ENCODE measurements around the gene WNK2. TPM values are rescaled to one million over a fixed set of nuclear protein-coding genes. Genes with fewer than 3 reads are reported as not detected.

The WNK2 gene
- total RNA-seq, 1 experiment from 2014 or later: 0.07 TPM

DNA sequence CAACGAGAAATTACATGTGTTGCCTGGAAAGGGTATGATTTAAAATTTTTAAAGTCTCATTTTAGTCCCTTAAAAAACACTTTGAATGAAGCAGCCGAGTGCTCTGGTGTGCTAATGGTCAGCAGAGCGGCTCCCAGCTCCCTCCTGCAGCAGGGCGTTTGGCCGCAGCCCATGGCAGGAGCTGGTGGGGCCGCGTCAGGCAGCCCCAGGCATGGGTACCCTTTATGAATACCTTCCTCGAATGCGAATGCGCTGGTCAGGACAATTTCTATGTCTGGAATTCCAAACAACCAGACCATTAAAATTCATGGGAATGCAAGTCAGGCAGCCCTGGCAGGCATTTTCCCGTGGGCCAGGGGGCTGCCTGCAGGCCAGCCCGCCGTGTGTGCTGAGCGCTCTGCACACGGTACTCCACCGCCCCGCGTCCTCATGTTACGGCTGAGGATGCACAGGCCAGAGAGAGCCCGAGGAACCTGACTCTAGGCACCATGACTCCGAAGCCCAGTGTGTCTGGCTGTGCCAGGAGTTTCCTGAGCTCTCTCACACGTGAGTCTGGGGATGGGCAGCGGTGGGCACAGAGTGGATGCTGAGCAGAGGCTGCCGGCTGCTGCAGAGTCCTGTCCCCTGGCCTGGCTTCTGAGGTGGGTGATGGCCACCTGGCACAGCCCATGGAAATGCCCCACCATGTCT lies 123.7 kb downstream of the WNK2 start:
- intact Hi-C loops (cut with micrococcal nuclease): loop anchor here (10.0 kb wide), 1 partner anchor 303 kb away; no protein-coding TSS in a partner anchor
- BruUV-seq (replicated peaks): no TSS peak
- no peak overlapping the region for H3K4me3 Mint-ChIP-seq (ENCODE audit: unreplicated experiment)
- H3K4me1 Mint-ChIP-seq (ENCODE audit: insufficient read depth, unreplicated experiment): peaks cover 2% of the 10 kb centered on the region
- no peaks in the 10 kb centered on the region for H3K9me3 Mint-ChIP-seq (ENCODE audit: unreplicated experiment)
- no peak overlapping the region for H3K27ac Mint-ChIP-seq (ENCODE audit: low read depth, unreplicated experiment)
- ChIA-PET CTCF (interaction anchor here (0.6 to 1.1 kb wide), 3 partner anchors 9 to 304 kb away, joined by 3 to 7 read pairs (median 4); no protein-coding TSS in a partner anchor), POLR2A (no interaction called here)
- TF ChIP-seq, protein P1, sequence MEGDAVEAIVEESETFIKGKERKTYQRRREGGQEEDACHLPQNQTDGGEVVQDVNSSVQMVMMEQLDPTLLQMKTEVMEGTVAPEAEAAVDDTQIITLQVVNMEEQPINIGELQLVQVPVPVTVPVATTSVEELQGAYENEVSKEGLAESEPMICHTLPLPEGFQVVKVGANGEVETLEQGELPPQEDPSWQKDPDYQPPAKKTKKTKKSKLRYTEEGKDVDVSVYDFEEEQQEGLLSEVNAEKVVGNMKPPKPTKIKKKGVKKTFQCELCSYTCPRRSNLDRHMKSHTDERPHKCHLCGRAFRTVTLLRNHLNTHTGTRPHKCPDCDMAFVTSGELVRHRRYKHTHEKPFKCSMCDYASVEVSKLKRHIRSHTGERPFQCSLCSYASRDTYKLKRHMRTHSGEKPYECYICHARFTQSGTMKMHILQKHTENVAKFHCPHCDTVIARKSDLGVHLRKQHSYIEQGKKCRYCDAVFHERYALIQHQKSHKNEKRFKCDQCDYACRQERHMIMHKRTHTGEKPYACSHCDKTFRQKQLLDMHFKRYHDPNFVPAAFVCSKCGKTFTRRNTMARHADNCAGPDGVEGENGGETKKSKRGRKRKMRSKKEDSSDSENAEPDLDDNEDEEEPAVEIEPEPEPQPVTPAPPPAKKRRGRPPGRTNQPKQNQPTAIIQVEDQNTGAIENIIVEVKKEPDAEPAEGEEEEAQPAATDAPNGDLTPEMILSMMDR (IDR thresholded peaks at IDR 0.05; ENCODE audit: unreplicated experiment): no peak
- H3K27me3 Mint-ChIP-seq (ENCODE audit: insufficient read depth, unreplicated experiment): peaks cover 30% of the 10 kb centered on the region
- no peak for DNase-seq (ENCODE audit: unreplicated experiment)
- H3K36me3 Mint-ChIP-seq (ENCODE audit: insufficient read depth, unreplicated experiment): no peaks in the 10 kb centered on the region

DNA sequence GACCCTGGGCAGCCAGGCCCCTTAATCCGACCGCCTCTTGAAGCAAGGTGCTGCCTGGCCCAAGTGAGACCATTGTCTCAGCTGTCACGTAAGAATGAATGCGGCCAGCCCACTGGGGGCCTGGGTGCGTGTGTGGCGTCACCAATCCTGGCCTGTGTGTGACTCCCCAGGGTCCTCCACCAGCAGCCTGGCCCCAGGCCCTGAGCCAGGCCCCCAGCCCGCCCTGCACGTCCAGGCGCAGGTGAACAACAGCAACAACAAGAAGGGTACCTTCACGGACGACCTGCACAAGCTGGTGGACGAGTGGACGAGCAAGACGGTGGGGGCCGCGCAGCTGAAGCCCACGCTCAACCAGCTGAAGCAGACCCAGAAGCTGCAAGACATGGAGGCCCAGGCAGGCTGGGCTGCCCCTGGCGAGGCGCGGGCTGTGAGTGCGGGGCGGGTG lies 124.2 kb downstream of the WNK2 start:
- no peak overlapping the region for H3K27ac Mint-ChIP-seq (ENCODE audit: low read depth, unreplicated experiment)
- intact Hi-C loops (cut with micrococcal nuclease): loop anchor here (10.0 kb wide), 1 partner anchor 303 kb away; no protein-coding TSS in a partner anchor
- no peaks in the 10 kb centered on the region for H3K36me3 Mint-ChIP-seq (ENCODE audit: insufficient read depth, unreplicated experiment)
- ChIA-PET CTCF (interaction anchor here (1.1 kb wide), 1 partner anchor 199 kb away, joined by 4 read pairs; no protein-coding TSS in a partner anchor), POLR2A (no interaction called here)
- peaks cover 30% of the 10 kb centered on the region for H3K27me3 Mint-ChIP-seq (ENCODE audit: insufficient read depth, unreplicated experiment)
- no peak for DNase-seq (ENCODE audit: unreplicated experiment)
- H3K4me1 Mint-ChIP-seq (ENCODE audit: insufficient read depth, unreplicated experiment): peaks cover 8% of the 10 kb centered on the region
- H3K4me3 Mint-ChIP-seq (ENCODE audit: unreplicated experiment): no peak overlapping the region
- TF ChIP-seq, protein P1 (IDR thresholded peaks at IDR 0.05; ENCODE audit: unreplicated experiment): no peak
- BruUV-seq (replicated peaks): no TSS peak
- H3K9me3 Mint-ChIP-seq (ENCODE audit: unreplicated experiment): no peaks in the 10 kb centered on the region

DNA sequence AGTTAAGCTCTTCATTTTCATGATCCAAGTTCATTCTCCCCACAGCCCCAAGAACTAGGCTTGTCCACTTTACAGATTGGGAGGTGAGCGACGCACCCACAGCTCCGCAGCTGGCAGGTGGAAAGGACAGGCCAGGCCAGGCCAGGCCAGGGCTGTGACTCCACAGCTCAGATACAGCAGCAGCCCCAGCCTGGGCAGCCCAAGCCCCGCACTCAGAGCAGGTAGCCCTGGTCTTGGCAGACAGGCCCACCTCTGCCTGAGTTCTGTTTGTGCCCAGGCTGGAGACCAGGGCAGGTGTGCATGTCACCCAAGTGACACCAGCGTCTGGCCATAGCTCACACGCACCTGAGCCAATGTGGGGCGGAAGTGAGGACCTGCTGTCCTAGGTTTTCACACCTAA lies 124.7 kb downstream of the WNK2 start:
- ChIA-PET POLR2A (no interaction called here), CTCF (interaction anchor here (1.1 kb wide), 1 partner anchor 200 kb away, joined by 4 read pairs; no protein-coding TSS in a partner anchor)
- peaks cover 11% of the 10 kb centered on the region for H3K4me1 Mint-ChIP-seq (ENCODE audit: insufficient read depth, unreplicated experiment)
- BruUV-seq (replicated peaks): no TSS peak
- intact Hi-C loops (cut with micrococcal nuclease): loop anchor here (10.0 kb wide), 1 partner anchor 304 kb away; no protein-coding TSS in a partner anchor
- H3K27me3 Mint-ChIP-seq (ENCODE audit: insufficient read depth, unreplicated experiment): peaks cover 30% of the 10 kb centered on the region
- DNase-seq (ENCODE audit: unreplicated experiment): no peak
- H3K9me3 Mint-ChIP-seq (ENCODE audit: unreplicated experiment): no peaks in the 10 kb centered on the region
- no peaks in the 10 kb centered on the region for H3K36me3 Mint-ChIP-seq (ENCODE audit: insufficient read depth, unreplicated experiment)
- no peak overlapping the region for H3K27ac Mint-ChIP-seq (ENCODE audit: low read depth, unreplicated experiment)
- TF ChIP-seq, protein P1 (IDR thresholded peaks at IDR 0.05; ENCODE audit: unreplicated experiment): no peak
- no peak overlapping the region for H3K4me3 Mint-ChIP-seq (ENCODE audit: unreplicated experiment)

DNA sequence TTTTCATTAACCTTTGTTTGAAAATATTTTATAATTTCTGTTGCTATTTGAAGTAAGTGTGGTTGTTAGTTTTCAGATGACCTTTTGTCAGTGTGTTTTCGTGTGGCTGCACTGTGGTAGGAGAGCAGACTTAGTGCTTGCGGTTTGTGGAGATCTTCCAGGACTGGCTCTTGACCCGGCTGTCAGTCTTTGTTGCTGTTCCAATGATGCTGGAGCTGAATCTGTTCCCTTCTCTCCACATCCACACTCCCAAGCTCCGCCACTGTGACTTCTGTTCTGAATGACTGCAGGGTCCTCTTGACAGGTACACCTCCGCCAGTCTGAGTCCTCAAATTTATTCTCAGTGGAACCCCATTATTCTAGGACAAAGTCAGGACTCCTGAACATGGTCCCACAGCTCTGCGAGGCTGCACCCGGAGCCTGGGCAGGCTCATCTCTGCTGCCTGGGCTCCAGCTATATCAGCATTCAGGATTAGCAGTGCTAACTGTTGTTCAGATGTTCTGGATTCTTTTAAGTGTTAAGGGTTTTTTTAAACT lies 126.0 kb downstream of the WNK2 start:
- Mint-ChIP-seq H3K9me3 (ENCODE audit: unreplicated experiment) (no peaks in the 10 kb centered on the region), H3K36me3 (ENCODE audit: insufficient read depth, unreplicated experiment) (no peaks in the 10 kb centered on the region), H3K27ac (ENCODE audit: low read depth, unreplicated experiment) (no peak overlapping the region), H3K27me3 (ENCODE audit: insufficient read depth, unreplicated experiment) (peaks cover 32% of the 10 kb centered on the region), H3K4me1 (ENCODE audit: insufficient read depth, unreplicated experiment) (peaks cover 11% of the 10 kb centered on the region), H3K4me3 (ENCODE audit: unreplicated experiment) (no peak overlapping the region)
- CTCF ChIA-PET: interaction anchor here (0.7 kb wide), 1 partner anchor 41 kb away, joined by 4 read pairs; no protein-coding TSS in a partner anchor
- BruUV-seq (replicated peaks): no TSS peak
- DNase-seq (ENCODE audit: unreplicated experiment): no peak
- intact Hi-C loops (cut with micrococcal nuclease): loop anchor here (10.0 kb wide), 1 partner anchor 305 kb away; no protein-coding TSS in a partner anchor
- POLR2A ChIA-PET: interaction anchor here (0.7 kb wide), 1 partner anchor 434 kb away, joined by 4 read pairs; no protein-coding TSS in a partner anchor
- TF ChIP-seq, protein P1 (IDR thresholded peaks at IDR 0.05; ENCODE audit: unreplicated experiment): no peak

Data from MCF 10A (cell line).